ENCODE results near the gene KIF16B. TPM values are rescaled to one million over a fixed set of nuclear protein-coding genes. Genes with fewer than 3 reads are reported as not detected.
A peak's percentile ranks its signal among the peaks of the same experiment; 100 is the strongest.

The KIF16B gene
- total RNA-seq, 4 donors from 2014 or later: 70.5 to 169 (median 80.2) TPM

DNA sequence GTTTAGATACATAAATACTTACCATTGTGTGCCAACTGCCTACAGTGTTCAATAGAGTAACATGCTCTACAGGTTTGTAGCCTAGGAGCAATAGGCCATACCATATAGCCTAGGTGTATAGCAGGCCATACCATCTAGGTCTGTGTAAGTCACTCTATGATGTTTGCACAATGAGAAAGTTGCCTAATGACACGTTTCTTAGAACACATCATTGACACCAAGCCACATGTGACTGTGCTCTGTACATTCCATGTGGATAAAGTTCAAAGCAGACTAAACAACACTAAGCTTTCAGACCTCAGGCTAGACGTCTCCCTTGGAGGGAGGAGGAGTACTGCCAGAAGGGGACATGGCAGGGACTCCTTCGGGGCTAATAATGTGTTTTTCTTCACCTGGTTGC lies 93.6 kb downstream of the KIF16B start:
- DNase-seq: no peak
- H3K27me3 ChIP-seq: no peaks in the 10 kb centered on the region

GRCh38 chr20:16477632-16478031 lies 95.6 kb downstream of the KIF16B start:
- H3K4me3 ChIP-seq: no peak overlapping the region
- TF ChIP-seq CTCF (IDR thresholded peaks at IDR 0.05) (no peak), POLR2A (IDR thresholded peaks at IDR 0.05) (no peak)
- H3K9me3 ChIP-seq: no peaks in the 10 kb centered on the region
- H3K4me1 ChIP-seq: peaks cover 0 to 20% (median 0%) of the 10 kb centered on the region in 4 donors
- H3K36me3 ChIP-seq: peaks cover 0 to 8% (median 0%) of the 10 kb centered on the region in 3 donors
- H3K27me3 ChIP-seq: no peaks in the 10 kb centered on the region
- DNase-seq: no peak
- H3K27ac ChIP-seq: peak overlapping the region in 2 of 4 donors; percentile 55 to 72

More for the DNA sequence above, 93.6 kb downstream of the KIF16B start:
- Histone ChIP-seq H3K36me3 (peaks cover 0 to 8% (median 0%) of the 10 kb centered on the region in 3 donors), H3K4me1 (peaks cover 0 to 14% (median 0%) of the 10 kb centered on the region in 4 donors), H3K9me3 (no peaks in the 10 kb centered on the region), H3K27ac (no peak overlapping the region), H3K4me3 (no peak overlapping the region)
- TF ChIP-seq POLR2A (IDR thresholded peaks at IDR 0.05) (no peak), CTCF (IDR thresholded peaks at IDR 0.05) (no peak)

GRCh38 chr20:16476032-16476431 lies 97.2 kb downstream of the KIF16B start:
- H3K4me3 ChIP-seq: no peak overlapping the region
- no peaks in the 10 kb centered on the region for H3K27me3 ChIP-seq
- no peak for DNase-seq
- no peaks in the 10 kb centered on the region for H3K9me3 ChIP-seq
- peak overlapping the region in 1 of 4 donors; percentile 57 for H3K27ac ChIP-seq
- TF ChIP-seq CTCF (IDR thresholded peaks at IDR 0.05) (peak in 5 of 6 experiments; percentile 31 to 81 (median 66)), POLR2A (IDR thresholded peaks at IDR 0.05) (no peak)
- no peaks in the 10 kb centered on the region for H3K36me3 ChIP-seq
- H3K4me1 ChIP-seq: peaks cover 0 to 20% (median 0%) of the 10 kb centered on the region in 4 donors

GRCh38 chr20:16475225-16475624 lies 98.0 kb downstream of the KIF16B start:
- Histone ChIP-seq H3K27ac (peak overlapping the region in 1 of 4 donors; percentile 57), H3K9me3 (no peaks in the 10 kb centered on the region), H3K4me1 (peaks cover 0 to 20% (median 0%) of the 10 kb centered on the region in 4 donors), H3K4me3 (no peak overlapping the region), H3K27me3 (no peaks in the 10 kb centered on the region), H3K36me3 (no peaks in the 10 kb centered on the region)
- no peak for TF ChIP-seq POLR2A (IDR thresholded peaks at IDR 0.05)
- peak in 2 of 6 experiments; percentile 2 to 34 for TF ChIP-seq CTCF (IDR thresholded peaks at IDR 0.05)
- DNase-seq: no peak

DNA sequence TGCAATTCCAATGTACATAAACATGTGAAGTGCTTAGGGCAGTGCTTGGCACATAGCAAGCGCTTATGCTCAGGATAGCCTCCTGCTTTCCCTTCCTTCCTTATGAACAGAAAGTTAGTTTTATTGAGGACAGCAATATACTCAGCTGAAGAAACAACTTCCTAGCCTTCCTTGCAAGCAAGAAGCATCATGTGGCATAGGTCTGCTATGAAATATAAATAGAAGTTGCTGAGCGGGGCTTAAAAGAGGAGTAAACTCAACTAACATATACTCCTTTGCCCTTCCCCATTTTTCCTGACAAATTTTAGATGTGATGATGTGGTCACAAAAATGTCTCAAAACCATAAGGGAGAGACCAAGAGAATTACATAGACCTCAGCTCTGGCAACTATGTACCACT lies 98.9 kb downstream of the KIF16B start:
- H3K9me3 ChIP-seq: no peaks in the 10 kb centered on the region
- no peak for DNase-seq
- H3K27ac ChIP-seq: no peak overlapping the region
- no peak overlapping the region for H3K4me3 ChIP-seq
- no peaks in the 10 kb centered on the region for H3K36me3 ChIP-seq
- peaks cover 0 to 20% (median 0%) of the 10 kb centered on the region in 4 donors for H3K4me1 ChIP-seq
- H3K27me3 ChIP-seq: no peaks in the 10 kb centered on the region
- TF ChIP-seq POLR2A (IDR thresholded peaks at IDR 0.05) (no peak), CTCF (IDR thresholded peaks at IDR 0.05) (no peak)
